Measurements from ENCODE around the gene EHMT1. TPM values are rescaled to one million over a fixed set of nuclear protein-coding genes. Genes with fewer than 3 reads are reported as not detected.
A peak's percentile ranks its signal among the peaks of the same experiment; 100 is the strongest.

The EHMT1 gene
- total and polyA plus RNA-seq, 2 experiments from 2014 or later, result 162 to 177 TPM

DNA sequence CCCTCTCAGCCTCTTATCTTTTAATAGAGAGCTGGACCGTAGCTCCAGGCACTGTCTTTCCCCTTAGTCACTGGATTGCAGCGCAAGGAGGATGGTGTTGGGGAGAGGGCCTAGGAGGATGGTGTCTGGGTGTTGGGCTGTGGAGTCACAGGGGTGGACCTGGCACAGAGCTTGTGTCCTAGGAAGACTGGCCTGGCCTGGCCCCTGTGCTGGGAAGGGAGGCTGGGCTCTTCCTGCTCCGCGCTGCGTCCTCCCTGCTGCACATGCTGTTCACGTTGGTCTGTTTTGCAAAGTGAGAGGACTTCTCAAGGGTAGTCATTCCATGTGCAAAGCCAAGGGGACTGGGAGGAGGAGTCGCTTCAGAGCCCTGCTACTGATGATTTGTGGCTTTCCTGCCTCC is 123.9 kb downstream of the EHMT1 start:
- DNase-seq (ENCODE audit: low spot score), result no peak
- H3K36me3 Mint-ChIP-seq (ENCODE audit: low read depth), result peaks cover 58% of the 10 kb centered on the region
- no peaks in the 10 kb centered on the region for H3K9me3 Mint-ChIP-seq
- H3K4me3 Mint-ChIP-seq, result no peak overlapping the region
- peaks cover 17% of the 10 kb centered on the region for H4K20me1 ChIP-seq (replicated peaks; ENCODE audit: insufficient read depth)
- TF ChIP-seq, protein P1, sequence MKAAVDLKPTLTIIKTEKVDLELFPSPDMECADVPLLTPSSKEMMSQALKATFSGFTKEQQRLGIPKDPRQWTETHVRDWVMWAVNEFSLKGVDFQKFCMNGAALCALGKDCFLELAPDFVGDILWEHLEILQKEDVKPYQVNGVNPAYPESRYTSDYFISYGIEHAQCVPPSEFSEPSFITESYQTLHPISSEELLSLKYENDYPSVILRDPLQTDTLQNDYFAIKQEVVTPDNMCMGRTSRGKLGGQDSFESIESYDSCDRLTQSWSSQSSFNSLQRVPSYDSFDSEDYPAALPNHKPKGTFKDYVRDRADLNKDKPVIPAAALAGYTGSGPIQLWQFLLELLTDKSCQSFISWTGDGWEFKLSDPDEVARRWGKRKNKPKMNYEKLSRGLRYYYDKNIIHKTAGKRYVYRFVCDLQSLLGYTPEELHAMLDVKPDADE (IDR thresholded peaks at IDR 0.05), result no peak
- no peak for TF ChIP-seq ZNF114 (CRISPR knock-in tag; IDR thresholded peaks at IDR 0.05)
- TF ChIP-seq, protein P2, sequence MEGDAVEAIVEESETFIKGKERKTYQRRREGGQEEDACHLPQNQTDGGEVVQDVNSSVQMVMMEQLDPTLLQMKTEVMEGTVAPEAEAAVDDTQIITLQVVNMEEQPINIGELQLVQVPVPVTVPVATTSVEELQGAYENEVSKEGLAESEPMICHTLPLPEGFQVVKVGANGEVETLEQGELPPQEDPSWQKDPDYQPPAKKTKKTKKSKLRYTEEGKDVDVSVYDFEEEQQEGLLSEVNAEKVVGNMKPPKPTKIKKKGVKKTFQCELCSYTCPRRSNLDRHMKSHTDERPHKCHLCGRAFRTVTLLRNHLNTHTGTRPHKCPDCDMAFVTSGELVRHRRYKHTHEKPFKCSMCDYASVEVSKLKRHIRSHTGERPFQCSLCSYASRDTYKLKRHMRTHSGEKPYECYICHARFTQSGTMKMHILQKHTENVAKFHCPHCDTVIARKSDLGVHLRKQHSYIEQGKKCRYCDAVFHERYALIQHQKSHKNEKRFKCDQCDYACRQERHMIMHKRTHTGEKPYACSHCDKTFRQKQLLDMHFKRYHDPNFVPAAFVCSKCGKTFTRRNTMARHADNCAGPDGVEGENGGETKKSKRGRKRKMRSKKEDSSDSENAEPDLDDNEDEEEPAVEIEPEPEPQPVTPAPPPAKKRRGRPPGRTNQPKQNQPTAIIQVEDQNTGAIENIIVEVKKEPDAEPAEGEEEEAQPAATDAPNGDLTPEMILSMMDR (conservative IDR thresholded peaks at IDR 0.05; ENCODE audit: low read depth in 2 of 2), result no peak
- no peak for TF ChIP-seq STAT1 (IDR thresholded peaks at IDR 0.05; ENCODE audit: unreplicated experiment)
- no peak for TF ChIP-seq EZH2phosphoT487 (IDR thresholded peaks at IDR 0.05; ENCODE audit: unreplicated experiment)
- TF ChIP-seq EZH2 (IDR thresholded peaks at IDR 0.05; ENCODE audit: low read depth, unreplicated experiment), result no peak
- TF ChIP-seq ZNF331 (CRISPR knock-in tag; IDR thresholded peaks at IDR 0.05; ENCODE audit: low read depth), result no peak
- TF ChIP-seq NANOG (IDR thresholded peaks at IDR 0.05; ENCODE audit: borderline replicate concordance), result no peak
- TF ChIP-seq, protein P3, sequence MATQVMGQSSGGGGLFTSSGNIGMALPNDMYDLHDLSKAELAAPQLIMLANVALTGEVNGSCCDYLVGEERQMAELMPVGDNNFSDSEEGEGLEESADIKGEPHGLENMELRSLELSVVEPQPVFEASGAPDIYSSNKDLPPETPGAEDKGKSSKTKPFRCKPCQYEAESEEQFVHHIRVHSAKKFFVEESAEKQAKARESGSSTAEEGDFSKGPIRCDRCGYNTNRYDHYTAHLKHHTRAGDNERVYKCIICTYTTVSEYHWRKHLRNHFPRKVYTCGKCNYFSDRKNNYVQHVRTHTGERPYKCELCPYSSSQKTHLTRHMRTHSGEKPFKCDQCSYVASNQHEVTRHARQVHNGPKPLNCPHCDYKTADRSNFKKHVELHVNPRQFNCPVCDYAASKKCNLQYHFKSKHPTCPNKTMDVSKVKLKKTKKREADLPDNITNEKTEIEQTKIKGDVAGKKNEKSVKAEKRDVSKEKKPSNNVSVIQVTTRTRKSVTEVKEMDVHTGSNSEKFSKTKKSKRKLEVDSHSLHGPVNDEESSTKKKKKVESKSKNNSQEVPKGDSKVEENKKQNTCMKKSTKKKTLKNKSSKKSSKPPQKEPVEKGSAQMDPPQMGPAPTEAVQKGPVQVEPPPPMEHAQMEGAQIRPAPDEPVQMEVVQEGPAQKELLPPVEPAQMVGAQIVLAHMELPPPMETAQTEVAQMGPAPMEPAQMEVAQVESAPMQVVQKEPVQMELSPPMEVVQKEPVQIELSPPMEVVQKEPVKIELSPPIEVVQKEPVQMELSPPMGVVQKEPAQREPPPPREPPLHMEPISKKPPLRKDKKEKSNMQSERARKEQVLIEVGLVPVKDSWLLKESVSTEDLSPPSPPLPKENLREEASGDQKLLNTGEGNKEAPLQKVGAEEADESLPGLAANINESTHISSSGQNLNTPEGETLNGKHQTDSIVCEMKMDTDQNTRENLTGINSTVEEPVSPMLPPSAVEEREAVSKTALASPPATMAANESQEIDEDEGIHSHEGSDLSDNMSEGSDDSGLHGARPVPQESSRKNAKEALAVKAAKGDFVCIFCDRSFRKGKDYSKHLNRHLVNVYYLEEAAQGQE (IDR thresholded peaks at IDR 0.05; ENCODE audit: unreplicated experiment), result no peak
- TF ChIP-seq CREB1 (CRISPR knock-in tag; IDR thresholded peaks at IDR 0.05; ENCODE audit: low read depth), result no peak
- TF ChIP-seq JUNB (IDR thresholded peaks at IDR 0.05; ENCODE audit: unreplicated experiment), result no peak
- TF ChIP-seq, protein P4, sequence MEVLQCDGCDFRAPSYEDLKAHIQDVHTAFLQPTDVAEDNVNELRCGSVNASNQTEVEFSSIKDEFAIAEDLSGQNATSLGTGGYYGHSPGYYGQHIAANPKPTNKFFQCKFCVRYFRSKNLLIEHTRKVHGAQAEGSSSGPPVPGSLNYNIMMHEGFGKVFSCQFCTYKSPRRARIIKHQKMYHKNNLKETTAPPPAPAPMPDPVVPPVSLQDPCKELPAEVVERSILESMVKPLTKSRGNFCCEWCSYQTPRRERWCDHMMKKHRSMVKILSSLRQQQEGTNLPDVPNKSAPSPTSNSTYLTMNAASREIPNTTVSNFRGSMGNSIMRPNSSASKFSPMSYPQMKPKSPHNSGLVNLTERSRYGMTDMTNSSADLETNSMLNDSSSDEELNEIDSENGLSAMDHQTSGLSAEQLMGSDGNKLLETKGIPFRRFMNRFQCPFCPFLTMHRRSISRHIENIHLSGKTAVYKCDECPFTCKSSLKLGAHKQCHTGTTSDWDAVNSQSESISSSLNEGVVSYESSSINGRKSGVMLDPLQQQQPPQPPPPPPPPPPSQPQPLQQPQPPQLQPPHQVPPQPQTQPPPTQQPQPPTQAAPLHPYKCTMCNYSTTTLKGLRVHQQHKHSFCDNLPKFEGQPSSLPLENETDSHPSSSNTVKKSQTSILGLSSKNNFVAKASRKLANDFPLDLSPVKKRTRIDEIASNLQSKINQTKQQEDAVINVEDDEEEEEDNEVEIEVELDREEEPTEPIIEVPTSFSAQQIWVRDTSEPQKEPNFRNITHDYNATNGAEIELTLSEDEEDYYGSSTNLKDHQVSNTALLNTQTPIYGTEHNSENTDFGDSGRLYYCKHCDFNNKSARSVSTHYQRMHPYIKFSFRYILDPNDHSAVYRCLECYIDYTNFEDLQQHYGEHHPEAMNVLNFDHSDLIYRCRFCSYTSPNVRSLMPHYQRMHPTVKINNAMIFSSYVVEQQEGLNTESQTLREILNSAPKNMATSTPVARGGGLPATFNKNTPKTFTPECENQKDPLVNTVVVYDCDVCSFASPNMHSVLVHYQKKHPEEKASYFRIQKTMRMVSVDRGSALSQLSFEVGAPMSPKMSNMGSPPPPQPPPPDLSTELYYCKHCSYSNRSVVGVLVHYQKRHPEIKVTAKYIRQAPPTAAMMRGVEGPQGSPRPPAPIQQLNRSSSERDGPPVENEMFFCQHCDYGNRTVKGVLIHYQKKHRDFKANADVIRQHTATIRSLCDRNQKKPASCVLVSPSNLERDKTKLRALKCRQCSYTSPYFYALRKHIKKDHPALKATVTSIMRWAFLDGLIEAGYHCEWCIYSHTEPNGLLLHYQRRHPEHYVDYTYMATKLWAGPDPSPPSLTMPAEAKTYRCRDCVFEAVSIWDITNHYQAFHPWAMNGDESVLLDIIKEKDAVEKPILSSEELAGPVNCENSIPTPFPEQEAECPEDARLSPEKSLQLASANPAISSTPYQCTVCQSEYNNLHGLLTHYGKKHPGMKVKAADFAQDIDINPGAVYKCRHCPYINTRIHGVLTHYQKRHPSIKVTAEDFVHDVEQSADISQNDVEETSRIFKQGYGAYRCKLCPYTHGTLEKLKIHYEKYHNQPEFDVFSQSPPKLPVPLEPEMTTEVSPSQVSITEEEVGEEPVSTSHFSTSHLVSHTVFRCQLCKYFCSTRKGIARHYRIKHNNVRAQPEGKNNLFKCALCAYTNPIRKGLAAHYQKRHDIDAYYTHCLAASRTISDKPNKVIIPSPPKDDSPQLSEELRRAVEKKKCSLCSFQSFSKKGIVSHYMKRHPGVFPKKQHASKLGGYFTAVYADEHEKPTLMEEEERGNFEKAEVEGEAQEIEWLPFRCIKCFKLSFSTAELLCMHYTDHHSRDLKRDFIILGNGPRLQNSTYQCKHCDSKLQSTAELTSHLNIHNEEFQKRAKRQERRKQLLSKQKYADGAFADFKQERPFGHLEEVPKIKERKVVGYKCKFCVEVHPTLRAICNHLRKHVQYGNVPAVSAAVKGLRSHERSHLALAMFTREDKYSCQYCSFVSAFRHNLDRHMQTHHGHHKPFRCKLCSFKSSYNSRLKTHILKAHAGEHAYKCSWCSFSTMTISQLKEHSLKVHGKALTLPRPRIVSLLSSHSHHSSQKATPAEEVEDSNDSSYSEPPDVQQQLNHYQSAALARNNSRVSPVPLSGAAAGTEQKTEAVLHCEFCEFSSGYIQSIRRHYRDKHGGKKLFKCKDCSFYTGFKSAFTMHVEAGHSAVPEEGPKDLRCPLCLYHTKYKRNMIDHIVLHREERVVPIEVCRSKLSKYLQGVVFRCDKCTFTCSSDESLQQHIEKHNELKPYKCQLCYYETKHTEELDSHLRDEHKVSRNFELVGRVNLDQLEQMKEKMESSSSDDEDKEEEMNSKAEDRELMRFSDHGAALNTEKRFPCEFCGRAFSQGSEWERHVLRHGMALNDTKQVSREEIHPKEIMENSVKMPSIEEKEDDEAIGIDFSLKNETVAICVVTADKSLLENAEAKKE (CRISPR knock-in tag; IDR thresholded peaks at IDR 0.05), result no peak
- no peak for TF ChIP-seq POLR2AphosphoS5 (IDR thresholded peaks at IDR 0.05; ENCODE audit: low read depth)
- peaks cover 11% of the 10 kb centered on the region for H3K27me3 Mint-ChIP-seq (ENCODE audit: insufficient read depth, low read depth, poor library complexity)
- H3K4me1 ChIP-seq (ENCODE audit: insufficient read depth), result no peaks in the 10 kb centered on the region
- H2AFZ ChIP-seq, result no peak overlapping the region
- no peaks in the 10 kb centered on the region for H3K9me2 ChIP-seq (ENCODE audit: insufficient read depth)
- H3K4me1 Mint-ChIP-seq, result peaks cover 8% of the 10 kb centered on the region; the same call in 2 of the 3 replicates
- peaks cover 42% of the 10 kb centered on the region for H3K79me2 ChIP-seq (replicated peaks; ENCODE audit: insufficient read depth)
- no peak overlapping the region for H3K4me3 ChIP-seq
- H3K4me2 ChIP-seq, result no peak overlapping the region
- H3K27ac Mint-ChIP-seq, result peak overlapping the region; percentile 20; the same call in 1 of the 2 replicates
- no peaks in the 10 kb centered on the region for H3K27me3 ChIP-seq (ENCODE audit: insufficient read depth)
- peaks cover 10% of the 10 kb centered on the region for H3K36me3 ChIP-seq (ENCODE audit: insufficient read depth)
- no peak overlapping the region for H3K27ac ChIP-seq (ENCODE audit: low read depth)
- no peak for ATAC-seq
- no peaks in the 10 kb centered on the region for H3F3A ChIP-seq (replicated peaks; ENCODE audit: low read depth)
